H9 (cell line): ENCODE results near the gene ZBTB49. TPM values are rescaled to one million over a fixed set of nuclear protein-coding genes. Genes with fewer than 3 reads are reported as not detected.

ENCODE experiments used
- DNase-seq: peaks from one replicate; pipeline ENCODE4 v3.0.0-alpha.2; 2017
- H2AFZ ChIP-seq: one replicate; pipeline ENCODE4 v1.6.1; 2013; ENCODE audit warnings: mild to moderate bottlenecking, low read length, control low read depth, moderate library complexity
- H2AK5ac ChIP-seq: 2 replicates; pipeline ENCODE4 v1.6.1; 2013; ENCODE audit warnings: low read length, control low read depth, mixed read lengths; ENCODE audit not compliant: insufficient read length
- H2BK120ac ChIP-seq: one replicate; pipeline ENCODE4 v1.6.1; 2013; ENCODE audit warnings: low read depth, mild to moderate bottlenecking, low read length, control low read depth, inconsistent platforms; ENCODE audit not compliant: poor library complexity, severe bottlenecking
- H2BK12ac ChIP-seq: 2 replicates; pipeline ENCODE4 v1.6.1; 2013; ENCODE audit warnings: low read length, control low read depth, mixed read lengths, low read depth; ENCODE audit not compliant: insufficient read length
- H2BK15ac ChIP-seq: 2 replicates; pipeline ENCODE4 v1.6.1; 2013; ENCODE audit warnings: low read depth, low read length, control low read depth
- H2BK20ac ChIP-seq: one replicate; pipeline ENCODE4 v1.6.1; 2013; ENCODE audit warnings: low read depth, mild to moderate bottlenecking, low read length, control low read depth, inconsistent platforms; ENCODE audit not compliant: poor library complexity, severe bottlenecking
- H2BK5ac ChIP-seq: 2 replicates; pipeline ENCODE4 v1.6.1; 2013; ENCODE audit warnings: low read length, control low read depth, mixed read lengths; ENCODE audit not compliant: insufficient read length
- H3K14ac ChIP-seq: 2 replicates; pipeline ENCODE4 v1.6.1; 2013; ENCODE audit warnings: low read length, control low read depth; ENCODE audit not compliant: insufficient read depth
- H3K18ac ChIP-seq: 2 replicates; pipeline ENCODE4 v1.6.1; 2013; ENCODE audit warnings: low read depth, mild to moderate bottlenecking, mixed read lengths, low read length, control low read depth; ENCODE audit not compliant: insufficient read length
- H3K23ac ChIP-seq: 2 replicates; pipeline ENCODE4 v1.6.1; 2013; ENCODE audit warnings: low read length, control low read depth, mixed read lengths, low read depth; ENCODE audit not compliant: insufficient read length
- H3K23me2 ChIP-seq: 2 replicates; pipeline ENCODE4 v1.6.1; 2013; ENCODE audit warnings: low read depth, mild to moderate bottlenecking, mixed read lengths, low read length, control low read depth; ENCODE audit not compliant: insufficient read length, poor library complexity, severe bottlenecking
- H3K27ac ChIP-seq: 2 replicates; pipeline ENCODE4 v1.5.1; 2013; ENCODE audit warnings: low read length, control low read depth, mixed read lengths, low read depth; ENCODE audit not compliant: insufficient read length
- H3K27me3 ChIP-seq: 2 replicates; pipeline ENCODE4 v1.6.1; 2013; ENCODE audit warnings: low read length, control low read depth, inconsistent platforms; ENCODE audit not compliant: insufficient read depth
- H3K4ac ChIP-seq: 2 replicates; pipeline ENCODE4 v1.6.1; 2013; ENCODE audit warnings: low read depth, mild to moderate bottlenecking, control low read depth, inconsistent platforms, low read length, moderate library complexity
- H3K4me1 ChIP-seq: 2 replicates; pipeline ENCODE4 v1.6.1; 2013; ENCODE audit warnings: low read length, control low read depth, inconsistent platforms; ENCODE audit not compliant: insufficient read depth
- H3K4me2 ChIP-seq: 2 replicates; pipeline ENCODE4 v1.6.1; 2013; ENCODE audit warnings: low read length, control low read depth, mixed read lengths; ENCODE audit not compliant: insufficient read length, insufficient read depth
- H3K56ac ChIP-seq: 2 replicates; pipeline ENCODE4 v1.6.1; 2013; ENCODE audit warnings: low read depth, mild to moderate bottlenecking, mixed read lengths, low read length, control low read depth; ENCODE audit not compliant: insufficient read length
- H3K79me1 ChIP-seq: 2 replicates; pipeline ENCODE4 v1.6.1; 2013; ENCODE audit warnings: low read depth, mild to moderate bottlenecking, moderate library complexity, low read length, control low read depth, inconsistent platforms; ENCODE audit not compliant: insufficient read depth, poor library complexity, severe bottlenecking
- H3K79me2 ChIP-seq: 2 replicates; pipeline ENCODE4 v1.6.1; 2013; ENCODE audit warnings: low read length, control low read depth, inconsistent platforms; ENCODE audit not compliant: insufficient read depth
- H3K9ac ChIP-seq: 2 replicates; pipeline ENCODE4 v1.6.1; 2013; ENCODE audit warnings: low read length, control low read depth, mixed read lengths; ENCODE audit not compliant: insufficient read length; ENCODE audit errors: extremely low read depth
- H3K9me3 ChIP-seq: one replicate; pipeline ENCODE4 v1.6.1; 2013; ENCODE audit warnings: low read depth, low read length, inconsistent platforms; ENCODE audit not compliant: control insufficient read depth
- H3T11ph ChIP-seq: one replicate; pipeline ENCODE4 v1.6.1; 2013; ENCODE audit warnings: mild to moderate bottlenecking, low read length, control low read depth, inconsistent platforms
- H4K20me1 ChIP-seq: one replicate; pipeline ENCODE4 v1.6.1; 2013; ENCODE audit not compliant: control insufficient read depth, insufficient read length, insufficient read depth
- H4K5ac ChIP-seq: 2 replicates; pipeline ENCODE4 v1.6.1; 2013; ENCODE audit warnings: low read depth, mild to moderate bottlenecking, mixed read lengths, low read length, control low read depth; ENCODE audit not compliant: insufficient read length
- H4K8ac ChIP-seq: replicated peaks from 2 replicates; pipeline ENCODE4 v1.6.1; 2013; ENCODE audit warnings: low read length, control low read depth, mixed read lengths, low read depth; ENCODE audit not compliant: insufficient read length
- H4K91ac ChIP-seq: 2 replicates; pipeline ENCODE4 v1.6.1; 2013; ENCODE audit warnings: low read depth, mild to moderate bottlenecking, moderate library complexity, mixed read lengths, low read length, control low read depth; ENCODE audit not compliant: insufficient read length
- H3K27ac Mint-ChIP-seq, 3 experiments: 2 replicates in 2 of 3; 3 replicates in 1 of 3; pipeline ENCODE4 v1.8.0; 2020 to 2021; ENCODE audit warnings: mixed read lengths in 3 of 3, mild to moderate bottlenecking in 1 of 3, moderate library complexity in 1 of 3
- H3K27me3 Mint-ChIP-seq: 2 replicates; pipeline ENCODE4 v1.8.0; 2021; ENCODE audit warnings: low read depth, mild to moderate bottlenecking, moderate library complexity, mixed read lengths
- H3K36me3 Mint-ChIP-seq, 3 experiments: 2 replicates in 2 of 3; 3 replicates in 1 of 3; pipeline ENCODE4 v1.8.0; 2020 to 2021; ENCODE audit warnings: low read depth in 3 of 3, mixed read lengths in 3 of 3; ENCODE audit not compliant: insufficient read depth in 1 of 3
- H3K4me1 Mint-ChIP-seq, 2 experiments: 2 replicates each; pipeline ENCODE4 v1.8.0; 2020; ENCODE audit warnings: mixed read lengths in 2 of 2
- H3K4me3 Mint-ChIP-seq, 2 experiments: 2 replicates in 1 of 2; 3 replicates in 1 of 2; pipeline ENCODE4 v1.8.0; 2020 to 2021; ENCODE audit warnings: mild to moderate bottlenecking in 2 of 2, mixed read lengths in 2 of 2, moderate library complexity in 1 of 2
- H3K9me3 Mint-ChIP-seq, 2 experiments: 2 replicates in 1 of 2; 3 replicates in 1 of 2; pipeline ENCODE4 v1.8.0; 2020; ENCODE audit warnings: mild to moderate bottlenecking in 2 of 2, mixed read lengths in 2 of 2, moderate library complexity in 1 of 2
- WGBS: extraction: QIAGEN DNeasy Blood & Tissue Kit; methylation state at CpG from one replicate; pipeline ENCODE4 v1.1.7; 2013; ENCODE audit warnings: missing lambda C conversion rate, low lambda C conversion rate, mixed read lengths; ENCODE audit not compliant: insufficient read length; ENCODE audit errors: extremely low coverage; 5-methylcytosine and 5-hydroxymethylcytosine counted together
- total RNA-seq: library from RNA; stranded (reverse); gene quantifications from 2 replicates; pipeline ENCODE4 v1.2.1, GENCODE V29; 2021
- TF ChIP-seq, protein P1 (sequence below): fragments of 200-600 bp; sonication (generic); conservative IDR thresholded peaks from 3 replicates; pipeline ENCODE4 v1.8.0; 2021; ENCODE audit warnings: antibody characterized with exemption, mild to moderate bottlenecking

Gene ZBTB49
- total RNA-seq, 1 experiment from 2014 or later = 8.7 TPM

DNA sequence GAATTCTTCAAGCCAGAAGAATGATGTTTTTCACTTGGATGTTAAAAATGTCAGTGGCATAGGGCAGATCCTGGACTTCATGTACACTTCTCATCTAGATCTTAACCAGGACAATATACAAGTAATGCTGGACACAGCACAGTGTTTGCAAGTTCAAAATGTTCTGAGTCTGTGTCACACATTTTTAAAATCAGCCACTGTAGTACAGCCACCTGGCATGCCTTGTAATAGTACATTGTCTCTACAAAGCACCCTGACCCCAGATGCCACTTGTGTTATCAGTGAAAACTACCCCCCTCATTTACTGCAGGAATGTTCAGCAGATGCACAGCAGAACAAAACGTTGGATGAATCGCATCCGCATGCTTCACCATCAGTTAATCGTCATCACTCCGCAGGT, 11.9 kb downstream of the ZBTB49 start:
- Histone ChIP-seq H2BK15ac (no peak overlapping the region), H4K5ac (no peak overlapping the region), H3K14ac (no peak overlapping the region), H3K27ac (no peak overlapping the region), H3K9ac (no peak overlapping the region), H3K27me3 (no peaks in the 10 kb centered on the region), H2AK5ac (no peak overlapping the region), H4K91ac (no peak overlapping the region), H4K20me1 (no peaks in the 10 kb centered on the region), H2BK5ac (no peak overlapping the region), H2BK120ac (no peak overlapping the region), H3K23ac (no peak overlapping the region), H3K79me2 (no peaks in the 10 kb centered on the region; the same call in 1 of the 2 replicates), H2BK20ac (no peak overlapping the region), H3K79me1 (no peaks in the 10 kb centered on the region), H3K9me3 (no peaks in the 10 kb centered on the region), H3K18ac (no peak overlapping the region), H3K4me1 (no peaks in the 10 kb centered on the region), H3T11ph (no peak overlapping the region), H3K56ac (no peak overlapping the region), H3K23me2 (no peaks in the 10 kb centered on the region), H2AFZ (no peak overlapping the region), H2BK12ac (no peak overlapping the region), H3K4ac (no peak overlapping the region), H4K8ac (no peak overlapping the region), H3K4me2 (no peak overlapping the region)
- Mint-ChIP-seq H3K27ac (no peak overlapping the region), H3K4me1 (no peaks in the 10 kb centered on the region), H3K9me3 (no peaks in the 10 kb centered on the region), H3K27me3 (no peaks in the 10 kb centered on the region), H3K36me3 (peaks cover 6 to 17% (median 15%) of the 10 kb centered on the region in 3 experiments; a peak in 6 of 7 replicates), H3K4me3 (no peak overlapping the region)
- TF ChIP-seq, protein P1, sequence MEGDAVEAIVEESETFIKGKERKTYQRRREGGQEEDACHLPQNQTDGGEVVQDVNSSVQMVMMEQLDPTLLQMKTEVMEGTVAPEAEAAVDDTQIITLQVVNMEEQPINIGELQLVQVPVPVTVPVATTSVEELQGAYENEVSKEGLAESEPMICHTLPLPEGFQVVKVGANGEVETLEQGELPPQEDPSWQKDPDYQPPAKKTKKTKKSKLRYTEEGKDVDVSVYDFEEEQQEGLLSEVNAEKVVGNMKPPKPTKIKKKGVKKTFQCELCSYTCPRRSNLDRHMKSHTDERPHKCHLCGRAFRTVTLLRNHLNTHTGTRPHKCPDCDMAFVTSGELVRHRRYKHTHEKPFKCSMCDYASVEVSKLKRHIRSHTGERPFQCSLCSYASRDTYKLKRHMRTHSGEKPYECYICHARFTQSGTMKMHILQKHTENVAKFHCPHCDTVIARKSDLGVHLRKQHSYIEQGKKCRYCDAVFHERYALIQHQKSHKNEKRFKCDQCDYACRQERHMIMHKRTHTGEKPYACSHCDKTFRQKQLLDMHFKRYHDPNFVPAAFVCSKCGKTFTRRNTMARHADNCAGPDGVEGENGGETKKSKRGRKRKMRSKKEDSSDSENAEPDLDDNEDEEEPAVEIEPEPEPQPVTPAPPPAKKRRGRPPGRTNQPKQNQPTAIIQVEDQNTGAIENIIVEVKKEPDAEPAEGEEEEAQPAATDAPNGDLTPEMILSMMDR = no peak
- WGBS = no CpG with 5 or more reads among the region's 5 CpGs
- DNase-seq = no peak
